ENCODE data around the gene ZNF385A.

ZNF385A gene, protein sequence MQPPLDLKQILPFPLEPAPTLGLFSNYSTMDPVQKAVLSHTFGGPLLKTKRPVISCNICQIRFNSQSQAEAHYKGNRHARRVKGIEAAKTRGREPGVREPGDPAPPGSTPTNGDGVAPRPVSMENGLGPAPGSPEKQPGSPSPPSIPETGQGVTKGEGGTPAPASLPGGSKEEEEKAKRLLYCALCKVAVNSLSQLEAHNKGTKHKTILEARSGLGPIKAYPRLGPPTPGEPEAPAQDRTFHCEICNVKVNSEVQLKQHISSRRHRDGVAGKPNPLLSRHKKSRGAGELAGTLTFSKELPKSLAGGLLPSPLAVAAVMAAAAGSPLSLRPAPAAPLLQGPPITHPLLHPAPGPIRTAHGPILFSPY

GRCh38 chr12:54384591-54385041 lies at the start of gene ZNF385A:
TSS of gene ZNF385A (minus strand) at chr12:54384733. CDS start at chr12:54384514, 219 bp downstream.
- DNase-seq (ENCODE audit: low read depth, low spot score) = no peak
- peak within 1 kb of the TSS; percentile 90 for H3K27ac ChIP-seq

- no peak for DNase-seq (ENCODE audit: low read depth, low spot score)
- H3K27ac ChIP-seq = peak overlapping the region; percentile 75
These were observed 48.3 kb upstream of the ZNF385A start for GRCh38 chr12:54432815-54433164.

GRCh38 chr12:54431911-54432814 lies 47.6 kb upstream of the ZNF385A start:
- H3K27ac ChIP-seq = peak overlapping the region; percentile 75
- peak; percentile 98 for DNase-seq (ENCODE audit: low read depth, low spot score)

DNA sequence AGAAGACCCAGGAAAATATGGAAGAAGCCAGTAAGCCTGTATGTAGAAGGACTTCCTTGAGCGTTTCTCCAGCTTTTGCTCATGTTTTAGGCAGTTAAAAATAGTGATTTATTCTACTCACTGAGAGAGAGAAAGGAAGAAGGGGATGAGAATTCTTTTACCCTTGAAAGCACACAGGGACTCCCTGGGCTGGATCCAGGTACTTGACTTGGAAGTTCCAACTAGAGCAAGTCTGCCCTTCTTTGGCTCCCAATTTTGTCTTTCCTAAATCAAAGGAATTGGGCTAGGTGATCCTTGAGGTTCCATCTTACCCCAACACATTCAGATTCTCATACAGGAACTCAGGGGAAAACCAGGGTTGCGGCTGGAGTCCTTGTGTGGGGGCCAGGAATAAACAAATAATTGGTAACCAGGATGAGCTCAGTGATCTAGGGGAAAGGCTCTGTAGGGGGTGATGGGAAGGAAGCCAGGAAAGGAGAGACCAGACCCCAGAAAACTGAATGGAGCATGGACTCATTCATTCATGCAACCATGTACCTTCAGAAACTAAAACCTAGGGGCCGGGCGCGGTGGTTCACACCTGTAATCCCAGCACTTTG lies 46.0 kb upstream of the ZNF385A start:
- DNase-seq (ENCODE audit: low read depth, low spot score) = no peak
- no peak overlapping the region for H3K27ac ChIP-seq

- no peak for DNase-seq (ENCODE audit: low read depth, low spot score)
- H3K27ac ChIP-seq = peak overlapping the region; percentile 17
These were observed 44.5 kb upstream of the ZNF385A start for GRCh38 chr12:54429014-54429471.

DNA sequence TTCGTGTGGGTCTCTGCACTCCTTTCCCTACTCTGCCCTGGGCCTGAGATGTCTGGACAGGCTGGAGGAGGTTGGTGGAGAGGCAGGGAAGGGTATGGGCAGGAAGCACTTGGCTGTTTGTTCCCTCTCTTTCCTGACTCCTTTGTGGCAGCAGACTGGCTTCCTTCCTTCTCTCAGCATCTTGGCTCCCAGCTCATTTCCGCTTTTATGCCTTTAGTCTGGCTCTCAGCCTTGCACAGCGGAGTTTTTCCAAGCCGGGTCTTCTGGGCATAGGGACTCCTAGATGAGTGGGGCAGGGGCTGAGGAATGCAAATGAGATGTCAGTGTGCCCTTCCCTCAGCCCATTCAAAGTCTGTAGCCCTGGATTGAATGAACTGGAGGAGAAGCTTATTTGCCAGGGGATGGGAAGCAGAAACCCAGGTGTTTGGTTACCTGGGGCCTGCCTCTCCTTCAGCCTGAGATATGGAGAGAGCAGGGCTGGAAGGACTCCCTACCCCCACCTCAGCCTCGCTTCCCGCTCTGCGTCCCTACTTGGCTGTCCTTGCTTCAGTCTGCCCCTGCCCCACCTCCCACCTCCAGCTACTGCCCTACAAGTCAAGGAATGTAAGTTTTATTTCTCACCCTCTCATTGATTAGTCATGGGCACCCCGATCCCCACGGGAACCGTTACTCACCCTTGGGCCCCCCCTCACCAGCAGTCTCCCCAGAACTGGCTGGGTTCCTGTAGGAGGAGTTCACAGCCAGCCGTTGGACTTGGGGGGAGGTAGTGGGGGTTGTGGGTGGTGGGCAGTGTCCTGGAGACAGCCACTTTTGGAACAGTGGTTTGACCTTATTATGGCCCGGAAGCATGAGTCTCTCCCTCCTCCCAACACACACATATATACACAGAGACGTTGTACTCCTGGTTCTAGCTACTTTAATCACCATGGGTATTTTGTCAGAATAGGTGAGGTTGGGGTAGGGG lies 43.8 kb upstream of the ZNF385A start:
- no peak for DNase-seq (ENCODE audit: low read depth, low spot score)
- peak overlapping the region; percentile 17 for H3K27ac ChIP-seq

- DNase-seq (ENCODE audit: low read depth, low spot score) = no peak
- no peak overlapping the region for H3K27ac ChIP-seq
These were observed 42.6 kb upstream of the ZNF385A start for GRCh38 chr12:54427106-54427505.

DNA sequence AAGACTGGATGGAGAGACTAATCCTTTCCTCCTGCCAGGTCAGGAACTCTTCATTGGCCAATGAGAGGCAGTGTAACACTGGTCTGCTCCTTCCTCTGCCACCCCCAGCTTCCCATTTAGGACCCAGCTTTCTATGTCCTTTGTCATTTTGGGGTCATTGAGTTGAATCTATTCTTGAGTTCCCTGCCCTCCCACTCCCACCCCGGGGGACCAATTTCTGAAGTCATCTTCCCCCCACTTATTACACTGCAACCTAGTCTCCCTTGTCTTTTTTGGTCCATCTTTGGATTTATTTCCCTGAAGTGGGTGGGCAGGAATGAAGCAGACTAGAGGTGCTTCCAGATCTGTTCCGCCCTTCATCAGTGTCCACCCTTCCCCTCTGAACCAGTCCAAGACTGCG lies 42.2 kb upstream of the ZNF385A start:
- no peak overlapping the region for H3K27ac ChIP-seq
- DNase-seq (ENCODE audit: low read depth, low spot score) = no peak

- no peak for DNase-seq (ENCODE audit: low read depth, low spot score)
- no peak overlapping the region for H3K27ac ChIP-seq
These were observed 41.2 kb upstream of the ZNF385A start for GRCh38 chr12:54425702-54426101.

GRCh38 chr12:54424224-54424623 lies 39.7 kb upstream of the ZNF385A start:
- DNase-seq (ENCODE audit: low read depth, low spot score) = no peak
- no peak overlapping the region for H3K27ac ChIP-seq

GRCh38 chr12:54423816-54424150 lies 39.2 kb upstream of the ZNF385A start:
- H3K27ac ChIP-seq = peak overlapping the region; percentile 16
- no peak for DNase-seq (ENCODE audit: low read depth, low spot score)

DNA sequence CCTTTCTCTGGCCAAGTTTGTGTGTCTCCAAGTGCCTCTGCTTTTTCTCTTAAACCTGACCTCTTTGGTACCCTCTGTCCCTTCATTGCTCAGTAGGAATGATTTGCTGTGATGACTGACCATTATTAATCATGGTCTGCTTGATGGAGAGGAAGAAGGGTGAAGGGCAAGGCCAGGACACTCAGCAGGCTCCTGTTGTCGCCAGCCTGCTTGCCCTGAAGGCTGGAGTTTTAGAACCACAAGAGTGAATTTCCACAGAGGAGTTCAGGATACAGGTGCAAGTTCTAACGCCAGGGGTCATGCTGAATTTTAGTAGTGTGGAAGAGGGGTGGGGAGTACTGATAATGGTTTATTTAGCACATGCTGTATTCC lies 37.3 kb upstream of the ZNF385A start:
- no peak overlapping the region for H3K27ac ChIP-seq
- DNase-seq (ENCODE audit: low read depth, low spot score) = no peak

DNA sequence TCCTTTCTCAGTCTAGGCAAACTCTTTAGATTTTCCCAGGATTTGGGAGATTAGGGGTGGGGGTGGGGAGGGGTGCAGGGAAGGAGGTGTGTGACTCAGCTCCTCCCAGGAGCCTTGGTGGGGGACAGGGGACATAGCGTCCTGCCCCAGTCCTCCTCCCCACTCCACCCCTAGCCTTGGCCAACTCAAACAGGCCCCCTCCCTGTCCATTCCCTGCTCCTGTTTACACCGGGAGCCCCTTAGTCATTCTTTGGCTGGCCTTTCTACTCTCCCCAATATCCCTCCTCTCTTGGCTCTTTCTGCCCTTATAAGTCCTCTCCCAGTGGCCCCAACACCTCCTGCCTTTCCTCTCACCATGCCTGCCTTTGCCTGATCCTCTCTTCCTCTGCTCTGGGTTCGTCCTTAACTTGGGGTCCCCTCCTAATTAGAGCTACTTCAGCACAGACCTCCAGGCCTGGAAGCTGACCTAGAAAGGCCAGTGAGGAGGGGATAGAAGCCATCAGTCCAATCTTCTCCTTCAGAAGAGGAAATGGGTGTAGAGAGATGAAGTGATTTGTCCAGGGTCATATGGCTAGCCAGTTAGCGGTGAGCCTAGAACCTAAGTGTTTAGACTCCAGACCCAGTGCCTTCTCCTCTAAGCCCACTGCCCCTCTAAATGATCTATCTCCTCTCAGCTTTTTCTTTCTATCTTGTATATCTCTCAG lies 36.8 kb upstream of the ZNF385A start:
- no peak overlapping the region for H3K27ac ChIP-seq
- no peak for DNase-seq (ENCODE audit: low read depth, low spot score)

- no peak for DNase-seq (ENCODE audit: low read depth, low spot score)
- no peak overlapping the region for H3K27ac ChIP-seq
These were observed 36.2 kb upstream of the ZNF385A start for GRCh38 chr12:54420766-54421144.

- DNase-seq (ENCODE audit: low read depth, low spot score) = no peak
- peak within 1 kb of the TSS; percentile 71 for H3K27ac ChIP-seq
These were observed 34.8 kb upstream of the ZNF385A start, which contains the start of gene ITGA5 for GRCh38 chr12:54419088-54419887. TSS of gene ITGA5 (minus strand) at chr12:54419266. CDS start at chr12:54419198, 68 bp downstream.

DNA sequence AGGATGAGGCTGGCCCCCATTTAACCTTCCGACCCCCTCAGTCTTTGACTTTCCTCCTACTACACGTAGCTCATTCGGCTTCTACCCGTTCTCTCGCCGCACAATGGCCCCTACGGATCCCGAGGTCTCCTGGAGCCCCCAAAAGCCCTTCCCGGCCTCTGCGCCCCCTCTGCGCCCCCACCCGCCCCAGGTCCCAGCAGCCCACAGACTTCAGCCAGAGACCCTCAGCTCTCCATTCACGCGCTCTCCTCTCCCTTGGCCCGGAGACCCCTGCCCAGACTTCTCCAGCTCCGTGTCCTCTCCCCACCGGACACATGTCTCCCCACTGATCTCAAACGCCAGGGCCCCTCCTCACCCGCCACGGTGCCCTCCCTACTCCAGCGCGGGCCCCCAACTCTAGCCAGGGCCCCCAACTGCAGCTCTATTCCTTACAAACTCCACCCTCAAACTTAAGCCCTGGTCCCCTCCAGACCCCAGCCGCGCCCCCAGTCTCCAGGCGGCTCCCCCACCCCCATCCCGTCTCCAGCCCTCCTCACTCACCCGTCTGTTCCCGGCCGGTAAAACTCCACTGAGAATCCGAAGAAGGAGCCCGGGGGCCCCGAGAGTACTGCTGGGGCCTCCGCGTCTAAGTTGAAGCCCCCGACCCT lies 34.0 kb upstream of the ZNF385A start:
- no peak for DNase-seq (ENCODE audit: low read depth, low spot score)
- peak overlapping the region; percentile 71 for H3K27ac ChIP-seq

DNA sequence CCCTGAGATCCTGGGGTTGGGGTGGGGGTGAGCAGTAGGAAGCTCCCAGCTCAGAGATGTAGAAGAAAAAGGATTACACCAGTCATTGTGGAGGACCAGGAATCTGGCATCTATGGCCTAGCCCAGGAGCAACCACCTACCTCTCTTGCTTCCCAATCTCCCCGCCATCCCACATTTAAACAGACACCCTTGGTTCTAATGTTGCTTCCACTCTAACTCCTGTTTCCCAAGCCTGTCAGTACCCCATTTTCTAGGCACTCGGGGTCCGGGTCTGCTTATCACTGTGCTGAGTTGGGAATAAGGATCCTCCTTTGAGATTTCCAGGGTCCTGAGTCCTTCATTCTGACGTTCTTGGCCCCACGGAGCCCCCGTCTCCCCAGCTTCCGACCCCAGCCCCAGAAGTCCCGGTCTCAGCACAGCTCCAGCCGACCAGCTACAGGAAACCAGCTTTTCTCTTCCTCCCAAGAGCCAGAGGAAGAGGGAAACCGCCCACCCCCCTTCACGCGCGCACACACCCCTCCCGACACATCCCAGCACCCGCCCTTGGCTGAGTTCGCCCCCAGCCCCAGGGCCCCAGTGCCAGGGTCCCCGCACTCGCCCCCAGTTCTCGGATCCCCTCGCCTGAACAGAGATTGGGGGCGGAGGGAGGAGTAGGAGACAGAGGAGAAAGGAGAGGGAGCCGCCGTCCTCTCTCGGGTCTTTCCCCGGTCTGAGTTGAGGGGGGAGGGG lies 33.3 kb upstream of the ZNF385A start:
- peak overlapping the region; percentile 71 for H3K27ac ChIP-seq
- DNase-seq (ENCODE audit: low read depth, low spot score) = no peak
